Mesodermal cell (in vitro differentiated cells): Measurements from ENCODE around the gene PLOD1.
"Not testable (repeated sequence)": the region's sequence is repeated elsewhere in the genome, so short reads cannot be mapped to it uniquely, and the experiment has no call there.

Experiments used
- H3K27ac ChIP-seq: 2 replicates; pipeline ENCODE4 v1.7.0; 2013; ENCODE audit warnings: mild to moderate bottlenecking, low read depth, low read length, moderate library complexity; ENCODE audit not compliant: severe bottlenecking
- H3K36me3 ChIP-seq: 2 replicates; pipeline ENCODE4 v1.7.1; 2013; ENCODE audit warnings: mild to moderate bottlenecking, low read length, moderate library complexity; ENCODE audit not compliant: control insufficient read depth, insufficient read depth
- H3K4me1 ChIP-seq: one replicate; pipeline ENCODE4 v1.7.1; 2013; ENCODE audit warnings: mild to moderate bottlenecking, low read length; ENCODE audit not compliant: insufficient read depth, control insufficient read depth, poor library complexity, severe bottlenecking
- H3K4me3 ChIP-seq: 2 replicates; pipeline ENCODE4 v1.7.0; 2013; ENCODE audit warnings: low read length, control low read depth, mild to moderate bottlenecking; ENCODE audit not compliant: insufficient read depth, poor library complexity, severe bottlenecking; ENCODE audit errors: extremely low read depth
- H3K9me3 ChIP-seq: 2 replicates; pipeline ENCODE4 v1.7.1; 2013; ENCODE audit warnings: mild to moderate bottlenecking, low read length, moderate library complexity; ENCODE audit not compliant: control insufficient read depth
- WGBS, 2 experiments: methylation state at CpG; one replicate each; pipeline ENCODE4 v1.1.5; 2013; ENCODE audit warnings: missing lambda C conversion rate in 2 of 2; ENCODE audit not compliant: insufficient coverage in 2 of 2; 5-methylcytosine and 5-hydroxymethylcytosine counted together

PLOD1 gene

GRCh38 chr1:12006167-12006921 is 71.8 kb downstream of the PLOD1 start:
- 90 to 92% methylated on average over 9 to 10 of the region's 17 CpGs for WGBS, 2 experiments
- H3K4me1 ChIP-seq, result no peaks in the 10 kb centered on the region
- H3K9me3 ChIP-seq, result no peaks in the 10 kb centered on the region
- H3K4me3 ChIP-seq, result no peak overlapping the region
- peaks cover 89% of the 10 kb centered on the region for H3K36me3 ChIP-seq
- no peak overlapping the region for H3K27ac ChIP-seq

- no peak overlapping the region for H3K27ac ChIP-seq
- H3K36me3 ChIP-seq, result peaks cover 89% of the 10 kb centered on the region
- no peaks in the 10 kb centered on the region for H3K4me1 ChIP-seq
- WGBS, 2 experiments, result 91 to 100% methylated on average over 3 to 4 of the region's 6 CpGs
- H3K4me3 ChIP-seq, result no peak overlapping the region
- H3K9me3 ChIP-seq, result no peaks in the 10 kb centered on the region
Measured at GRCh38 chr1:12007204-12007603, 72.7 kb downstream of the PLOD1 start.

GRCh38 chr1:12008355-12008754 is 73.8 kb downstream of the PLOD1 start:
- peaks cover 85% of the 10 kb centered on the region for H3K36me3 ChIP-seq
- not testable (repeated sequence) for H3K4me3 ChIP-seq, H3K9me3 ChIP-seq, H3K4me1 ChIP-seq, H3K27ac ChIP-seq
- WGBS, 2 experiments, result 98% methylated on average over 8 to 13 of the region's 33 CpGs

GRCh38 chr1:12009318-12009947 is 74.9 kb downstream of the PLOD1 start:
- H3K36me3 ChIP-seq, result peaks cover 75% of the 10 kb centered on the region
- H3K4me1 ChIP-seq, result peaks cover 4% of the 10 kb centered on the region
- no peak overlapping the region for H3K4me3 ChIP-seq
- WGBS, 2 experiments, result 96 to 99% methylated on average over 7 to 8 of the region's 9 CpGs
- H3K27ac ChIP-seq, result no peak overlapping the region
- H3K9me3 ChIP-seq, result no peaks in the 10 kb centered on the region

- Histone ChIP-seq H3K36me3 (peaks cover 60% of the 10 kb centered on the region), H3K27ac (no peak overlapping the region), H3K9me3 (no peaks in the 10 kb centered on the region), H3K4me1 (peaks cover 5% of the 10 kb centered on the region), H3K4me3 (no peak overlapping the region)
- WGBS, 2 experiments, result 93 to 98% methylated on average over 13 to 14 of the region's 16 CpGs
Measured at GRCh38 chr1:12010746-12011570, 76.4 kb downstream of the PLOD1 start.

- Histone ChIP-seq H3K4me1 (peaks cover 5% of the 10 kb centered on the region), H3K4me3 (no peak overlapping the region), H3K36me3 (peaks cover 50% of the 10 kb centered on the region), H3K27ac (no peak overlapping the region), H3K9me3 (no peaks in the 10 kb centered on the region)
- 94 to 100% methylated on average over 2 to 3 of the region's 4 CpGs for WGBS, 2 experiments
Measured at GRCh38 chr1:12011998-12012397, 77.5 kb downstream of the PLOD1 start.

GRCh38 chr1:12012560-12013316 is 78.2 kb downstream of the PLOD1 start:
- peaks cover 5% of the 10 kb centered on the region for H3K4me1 ChIP-seq
- H3K36me3 ChIP-seq, result peaks cover 42% of the 10 kb centered on the region
- WGBS, 2 experiments, result 96 to 100% methylated on average over 4 to 5 of the region's 8 CpGs
- H3K4me3 ChIP-seq, result no peak overlapping the region
- H3K27ac ChIP-seq, result no peak overlapping the region
- no peaks in the 10 kb centered on the region for H3K9me3 ChIP-seq

- Histone ChIP-seq H3K9me3 (no peaks in the 10 kb centered on the region), H3K36me3 (peaks cover 36% of the 10 kb centered on the region), H3K4me3 (no peak overlapping the region), H3K4me1 (peaks cover 5% of the 10 kb centered on the region), H3K27ac (peak overlapping the region; percentile 72)
- 91% methylated on average over 12 to 15 of the region's 16 CpGs for WGBS, 2 experiments
Measured at GRCh38 chr1:12014141-12014991, 79.8 kb downstream of the PLOD1 start.

- H3K4me1 ChIP-seq, result peaks cover 5% of the 10 kb centered on the region
- no peaks in the 10 kb centered on the region for H3K9me3 ChIP-seq
- 94 to 100% methylated on average over 7 of the region's 10 CpGs for WGBS, 2 experiments
- peak overlapping the region; percentile 72 for H3K27ac ChIP-seq
- peaks cover 30% of the 10 kb centered on the region for H3K36me3 ChIP-seq
- no peak overlapping the region for H3K4me3 ChIP-seq
Measured at GRCh38 chr1:12015001-12015491, 80.5 kb downstream of the PLOD1 start.
